IMR-90 (cell line): Measurements from ENCODE around the gene ITGA3.

Experiments
- CEBPB ChIP-seq: IDR thresholded peaks from 2 replicates; pipeline ENCODE4 v1.6.1; 2012; ENCODE audit warnings: low read depth, low read length, improper control_type of control experiment
- FOS ChIP-seq: fragments of 150-350 bp; IDR thresholded peaks from 2 replicates; pipeline ENCODE4 v1.6.1; 2016; ENCODE audit warnings: low read depth, low read length
- MXI1 ChIP-seq: IDR thresholded peaks from 2 replicates; pipeline ENCODE4 v1.6.1; 2012; ENCODE audit warnings: low read depth, mild to moderate bottlenecking, low read length, moderate library complexity, borderline replicate concordance
- NFE2L2 ChIP-seq: fragments of 150-350 bp; IDR thresholded peaks from 2 replicates; pipeline ENCODE4 v1.6.1; 2016; ENCODE audit warnings: low read depth, mild to moderate bottlenecking, low read length
- POLR2A ChIP-seq: IDR thresholded peaks from 2 replicates; pipeline ENCODE4 v1.6.1; 2012; ENCODE audit warnings: mild to moderate bottlenecking, low read depth, low read length
- RAD21 ChIP-seq: IDR thresholded peaks from 2 replicates; pipeline ENCODE4 v1.6.1; 2012; ENCODE audit warnings: low read length, improper control_type of control experiment
- RCOR1 ChIP-seq: IDR thresholded peaks from 2 replicates; pipeline ENCODE4 v1.6.1; 2012; ENCODE audit warnings: mild to moderate bottlenecking, low read length, improper control_type of control experiment; ENCODE audit not compliant: insufficient replicate concordance
- RFX5 ChIP-seq: IDR thresholded peaks from 2 replicates; pipeline ENCODE4 v1.8.0; 2012; ENCODE audit warnings: low read depth, mild to moderate bottlenecking, low read length, moderate library complexity
- SMC3 ChIP-seq: fragments of 150-350 bp; IDR thresholded peaks from 2 replicates; pipeline ENCODE4 v1.6.1; 2016; ENCODE audit warnings: low read depth, mild to moderate bottlenecking, antibody characterized with exemption, low read length, moderate library complexity
- TF ChIP-seq, protein P1 (sequence below): conservative IDR thresholded peaks from 2 replicates; pipeline ENCODE4 v1.5.1; 2012; ENCODE audit warnings: mild to moderate bottlenecking, low read depth, low read length, improper control_type of control experiment
- TF ChIP-seq, protein P2 (sequence below): fragments of 150-350 bp; IDR thresholded peaks from 2 replicates; pipeline ENCODE4 v1.6.1; 2017; ENCODE audit warnings: mild to moderate bottlenecking, antibody characterized with exemption, low read length, low read depth
- TF ChIP-seq, protein P3 (sequence below): fragments of 150-350 bp; IDR thresholded peaks from 2 replicates; pipeline ENCODE4 v1.6.1; 2016; ENCODE audit warnings: low read depth, mild to moderate bottlenecking, low read length, moderate library complexity, borderline replicate concordance

DNA sequence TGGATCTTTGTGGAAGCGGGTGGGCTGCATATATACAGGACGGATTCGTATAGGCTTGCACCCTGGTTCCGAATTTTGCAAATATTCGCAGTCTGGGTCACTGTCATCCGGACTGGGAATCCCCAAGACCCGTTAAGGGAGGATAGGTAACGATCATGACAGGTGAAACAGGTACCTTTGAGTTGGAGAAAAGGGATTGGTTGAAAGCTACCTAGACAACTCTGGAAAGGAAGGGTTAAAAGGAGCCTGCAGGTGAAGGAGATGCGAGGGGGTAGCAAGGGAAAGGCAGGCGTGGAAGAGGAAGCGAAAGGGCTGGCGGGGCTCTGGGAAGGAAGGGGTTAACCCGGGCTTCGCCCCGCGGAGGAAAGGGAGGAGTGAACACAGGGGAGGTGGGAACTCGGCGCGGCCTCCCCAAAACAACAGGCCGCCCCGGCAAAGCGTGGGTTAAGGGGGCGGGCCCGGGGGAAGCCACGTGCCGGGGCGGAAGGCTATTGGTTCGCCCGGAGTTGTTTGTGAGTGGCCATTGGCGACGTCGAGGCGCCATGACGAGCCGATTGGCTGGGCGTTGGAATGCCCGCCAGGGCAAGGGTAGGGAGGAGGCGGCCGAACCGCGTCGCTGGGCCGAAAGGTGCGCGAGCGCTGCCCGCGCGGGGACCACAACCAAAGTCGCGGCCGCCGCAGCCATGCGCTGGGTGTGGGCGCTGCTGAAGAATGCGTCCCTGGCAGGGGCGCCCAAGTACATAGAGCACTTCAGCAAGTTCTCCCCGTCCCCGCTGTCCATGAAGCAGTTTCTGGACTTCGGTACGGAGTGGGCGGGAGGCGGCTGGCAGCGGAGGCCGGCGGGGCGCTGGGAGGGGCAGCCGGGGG, 39.1 kb downstream of the ITGA3 start, which contains the start of gene PDK2:
- TF ChIP-seq, protein P1, sequence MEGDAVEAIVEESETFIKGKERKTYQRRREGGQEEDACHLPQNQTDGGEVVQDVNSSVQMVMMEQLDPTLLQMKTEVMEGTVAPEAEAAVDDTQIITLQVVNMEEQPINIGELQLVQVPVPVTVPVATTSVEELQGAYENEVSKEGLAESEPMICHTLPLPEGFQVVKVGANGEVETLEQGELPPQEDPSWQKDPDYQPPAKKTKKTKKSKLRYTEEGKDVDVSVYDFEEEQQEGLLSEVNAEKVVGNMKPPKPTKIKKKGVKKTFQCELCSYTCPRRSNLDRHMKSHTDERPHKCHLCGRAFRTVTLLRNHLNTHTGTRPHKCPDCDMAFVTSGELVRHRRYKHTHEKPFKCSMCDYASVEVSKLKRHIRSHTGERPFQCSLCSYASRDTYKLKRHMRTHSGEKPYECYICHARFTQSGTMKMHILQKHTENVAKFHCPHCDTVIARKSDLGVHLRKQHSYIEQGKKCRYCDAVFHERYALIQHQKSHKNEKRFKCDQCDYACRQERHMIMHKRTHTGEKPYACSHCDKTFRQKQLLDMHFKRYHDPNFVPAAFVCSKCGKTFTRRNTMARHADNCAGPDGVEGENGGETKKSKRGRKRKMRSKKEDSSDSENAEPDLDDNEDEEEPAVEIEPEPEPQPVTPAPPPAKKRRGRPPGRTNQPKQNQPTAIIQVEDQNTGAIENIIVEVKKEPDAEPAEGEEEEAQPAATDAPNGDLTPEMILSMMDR = no peak
- no peak for TF ChIP-seq POLR2A
- no peak for TF ChIP-seq RCOR1
- TF ChIP-seq NFE2L2 = no peak
- no peak for TF ChIP-seq RAD21
- TF ChIP-seq, protein P2, sequence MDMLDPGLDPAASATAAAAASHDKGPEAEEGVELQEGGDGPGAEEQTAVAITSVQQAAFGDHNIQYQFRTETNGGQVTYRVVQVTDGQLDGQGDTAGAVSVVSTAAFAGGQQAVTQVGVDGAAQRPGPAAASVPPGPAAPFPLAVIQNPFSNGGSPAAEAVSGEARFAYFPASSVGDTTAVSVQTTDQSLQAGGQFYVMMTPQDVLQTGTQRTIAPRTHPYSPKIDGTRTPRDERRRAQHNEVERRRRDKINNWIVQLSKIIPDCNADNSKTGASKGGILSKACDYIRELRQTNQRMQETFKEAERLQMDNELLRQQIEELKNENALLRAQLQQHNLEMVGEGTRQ = peak; percentile 98
- TF ChIP-seq FOS = peak; percentile 69; the same call in 1 of the 2 replicates
- TF ChIP-seq RFX5 = no peak
- peak; percentile 32; the same call in 1 of the 2 replicates for TF ChIP-seq MXI1
- TF ChIP-seq SMC3 = no peak
- no peak for TF ChIP-seq CEBPB
- TF ChIP-seq, protein P3, sequence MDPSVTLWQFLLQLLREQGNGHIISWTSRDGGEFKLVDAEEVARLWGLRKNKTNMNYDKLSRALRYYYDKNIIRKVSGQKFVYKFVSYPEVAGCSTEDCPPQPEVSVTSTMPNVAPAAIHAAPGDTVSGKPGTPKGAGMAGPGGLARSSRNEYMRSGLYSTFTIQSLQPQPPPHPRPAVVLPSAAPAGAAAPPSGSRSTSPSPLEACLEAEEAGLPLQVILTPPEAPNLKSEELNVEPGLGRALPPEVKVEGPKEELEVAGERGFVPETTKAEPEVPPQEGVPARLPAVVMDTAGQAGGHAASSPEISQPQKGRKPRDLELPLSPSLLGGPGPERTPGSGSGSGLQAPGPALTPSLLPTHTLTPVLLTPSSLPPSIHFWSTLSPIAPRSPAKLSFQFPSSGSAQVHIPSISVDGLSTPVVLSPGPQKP = no peak
